OCI-LY3 (cell line): ENCODE results near the gene ABCB6.

Source experiments
- H2AFZ ChIP-seq: fragments of 200-600, 300-600 bp; shearing (Covaris generic); 2 replicates; pipeline ENCODE4 v1.6.0; 2014; ENCODE audit warnings: antibody characterized with exemption, low read depth, low read length
- H3K27ac ChIP-seq: fragments of 200-600, 300-600 bp; sonication (generic); 2 replicates; pipeline ENCODE4 v1.5.1; 2014; ENCODE audit warnings: mild to moderate bottlenecking, low read length, moderate library complexity, mixed read lengths
- H3K27me3 ChIP-seq: fragments of 200-600, 300-600 bp; sonication (generic); 2 replicates; pipeline ENCODE4 v1.6.1; 2014; ENCODE audit warnings: low read depth, low read length, mixed read lengths
- H3K36me3 ChIP-seq: fragments of 200-600, 300-600 bp; sonication (generic); replicated peaks from 2 replicates; pipeline ENCODE3; 2014; ENCODE audit warnings: low read depth, low read length, mixed read lengths
- H3K4me1 ChIP-seq: fragments of 300-600, 200-600 bp; sonication (generic); 2 replicates; pipeline ENCODE4 v1.6.1; 2014; ENCODE audit warnings: low read length, mixed read lengths
- H3K4me2 ChIP-seq: fragments of 200-600, 300-600 bp; sonication (generic); 2 replicates; pipeline ENCODE4 v1.6.1; 2014; ENCODE audit warnings: low read length, mixed read lengths
- H3K4me3 ChIP-seq: fragments of 300-600, 200-600 bp; sonication (generic); 2 replicates; pipeline ENCODE4 v1.5.1; 2014; ENCODE audit warnings: antibody characterized with exemption, mild to moderate bottlenecking, low read length, moderate library complexity
- H3K79me2 ChIP-seq: fragments of 300-600, 200-600 bp; shearing (Covaris generic); 2 replicates; pipeline ENCODE4 v1.6.1; 2014; ENCODE audit warnings: mild to moderate bottlenecking, low read length, mixed read lengths
- H3K9ac ChIP-seq: fragments of 300-600, 200-600 bp; shearing (Covaris generic); 2 replicates; pipeline ENCODE4 v1.6.0; 2014; ENCODE audit warnings: mild to moderate bottlenecking, low read length, moderate library complexity
- H3K9me3 ChIP-seq: fragments of 200-600, 300-600 bp; shearing (Covaris generic); 2 replicates; pipeline ENCODE4 v1.6.1; 2014; ENCODE audit warnings: low read length, mixed read lengths; ENCODE audit not compliant: insufficient read depth
- H4K20me1 ChIP-seq: fragments of 200-600, 300-600 bp; sonication (generic); 2 replicates; pipeline ENCODE4 v1.6.1; 2016; ENCODE audit warnings: low read length, mixed read lengths; ENCODE audit not compliant: insufficient read depth
- EZH2phosphoT487 ChIP-seq: fragments of 200-600 bp; shearing (Covaris generic); IDR thresholded peaks from 2 replicates; pipeline ENCODE4 v1.6.1; 2018; ENCODE audit warnings: antibody characterized with exemption, mixed run types, low read depth
- TF ChIP-seq, protein P1 (sequence below): fragments of 200-600, 300-600 bp; sonication (generic); IDR thresholded peaks from 2 replicates; pipeline ENCODE4 v1.5.1; 2014; ENCODE audit warnings: antibody characterized with exemption, low read length, low read depth

Gene ABCB6

GRCh38 chr2:219223831-219224610, 5.3 kb upstream of the ABCB6 start:
- H3K4me3 ChIP-seq: no peak overlapping the region
- no peak overlapping the region for H3K9ac ChIP-seq
- no peak overlapping the region for H3K4me2 ChIP-seq
- H3K9me3 ChIP-seq: no peaks in the 10 kb centered on the region
- TF ChIP-seq EZH2phosphoT487: no peak
- TF ChIP-seq, protein P1, sequence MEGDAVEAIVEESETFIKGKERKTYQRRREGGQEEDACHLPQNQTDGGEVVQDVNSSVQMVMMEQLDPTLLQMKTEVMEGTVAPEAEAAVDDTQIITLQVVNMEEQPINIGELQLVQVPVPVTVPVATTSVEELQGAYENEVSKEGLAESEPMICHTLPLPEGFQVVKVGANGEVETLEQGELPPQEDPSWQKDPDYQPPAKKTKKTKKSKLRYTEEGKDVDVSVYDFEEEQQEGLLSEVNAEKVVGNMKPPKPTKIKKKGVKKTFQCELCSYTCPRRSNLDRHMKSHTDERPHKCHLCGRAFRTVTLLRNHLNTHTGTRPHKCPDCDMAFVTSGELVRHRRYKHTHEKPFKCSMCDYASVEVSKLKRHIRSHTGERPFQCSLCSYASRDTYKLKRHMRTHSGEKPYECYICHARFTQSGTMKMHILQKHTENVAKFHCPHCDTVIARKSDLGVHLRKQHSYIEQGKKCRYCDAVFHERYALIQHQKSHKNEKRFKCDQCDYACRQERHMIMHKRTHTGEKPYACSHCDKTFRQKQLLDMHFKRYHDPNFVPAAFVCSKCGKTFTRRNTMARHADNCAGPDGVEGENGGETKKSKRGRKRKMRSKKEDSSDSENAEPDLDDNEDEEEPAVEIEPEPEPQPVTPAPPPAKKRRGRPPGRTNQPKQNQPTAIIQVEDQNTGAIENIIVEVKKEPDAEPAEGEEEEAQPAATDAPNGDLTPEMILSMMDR: no peak
- H3K79me2 ChIP-seq: peaks cover 16% of the 10 kb centered on the region
- H3K36me3 ChIP-seq: peaks cover 3% of the 10 kb centered on the region
- peaks cover 7% of the 10 kb centered on the region; the same call in 1 of the 2 replicates for H3K4me1 ChIP-seq
- H3K27me3 ChIP-seq: no peaks in the 10 kb centered on the region
- no peak overlapping the region for H2AFZ ChIP-seq
- H4K20me1 ChIP-seq: no peaks in the 10 kb centered on the region
- no peak overlapping the region for H3K27ac ChIP-seq

GRCh38 chr2:219221957-219222518, 3.3 kb upstream of the ABCB6 start:
- Histone ChIP-seq H3K27me3 (no peaks in the 10 kb centered on the region), H3K4me2 (no peak overlapping the region), H3K9ac (no peak overlapping the region), H3K9me3 (no peaks in the 10 kb centered on the region), H4K20me1 (no peaks in the 10 kb centered on the region), H3K36me3 (peaks cover 3% of the 10 kb centered on the region), H3K4me3 (no peak overlapping the region), H3K4me1 (no peaks in the 10 kb centered on the region), H2AFZ (no peak overlapping the region), H3K27ac (no peak overlapping the region), H3K79me2 (no peaks in the 10 kb centered on the region)
- TF ChIP-seq, protein P1: no peak
- TF ChIP-seq EZH2phosphoT487: no peak

DNA sequence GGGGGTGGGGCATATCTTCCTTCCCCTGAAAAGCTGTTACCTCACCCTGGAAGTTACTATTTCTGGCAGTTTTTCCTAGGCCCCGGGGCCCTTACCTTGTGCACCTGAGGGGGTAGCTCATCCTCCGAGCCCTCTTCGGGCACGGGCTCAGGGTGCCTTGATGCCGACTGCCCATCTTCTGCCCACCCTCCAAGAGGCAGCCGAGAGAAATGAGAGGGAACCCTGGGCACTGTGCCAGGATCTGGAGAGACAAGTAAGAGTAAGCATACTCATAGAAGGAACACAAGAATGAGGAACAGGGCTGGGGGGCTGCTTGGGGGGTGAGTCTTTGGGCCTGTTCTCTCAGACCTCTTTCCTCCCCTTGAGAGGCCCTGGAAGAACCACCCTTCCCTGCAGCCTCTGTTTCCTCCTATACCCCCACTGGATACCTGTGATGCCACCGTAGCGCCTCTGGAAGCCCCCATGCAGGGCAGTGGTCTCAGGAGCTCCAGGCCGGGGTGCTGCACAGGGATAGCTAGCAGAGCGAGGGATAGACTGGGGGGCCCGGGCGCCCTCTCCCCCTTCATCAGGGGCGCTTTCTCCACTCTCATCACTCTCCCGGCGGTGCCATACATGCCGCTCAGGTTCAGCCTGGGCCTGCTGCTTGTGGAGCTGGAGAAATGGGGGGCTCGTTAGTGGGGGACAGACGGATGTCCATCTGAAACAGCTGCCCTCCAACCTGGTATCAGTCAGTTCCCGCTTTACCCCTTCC, 2.1 kb upstream of the ABCB6 start:
- Histone ChIP-seq H3K36me3 (peaks cover 3% of the 10 kb centered on the region), H3K9ac (no peak overlapping the region), H3K27me3 (no peaks in the 10 kb centered on the region), H3K79me2 (no peaks in the 10 kb centered on the region), H2AFZ (no peak overlapping the region), H3K4me2 (no peak overlapping the region), H4K20me1 (no peaks in the 10 kb centered on the region), H3K9me3 (no peaks in the 10 kb centered on the region), H3K4me3 (no peak overlapping the region), H3K27ac (no peak overlapping the region), H3K4me1 (no peaks in the 10 kb centered on the region)
- no peak for TF ChIP-seq EZH2phosphoT487
- TF ChIP-seq, protein P1: no peak
